ENCODE data around the gene FLYWCH1. TPM values are rescaled to one million over a fixed set of nuclear protein-coding genes. Genes with fewer than 3 reads are reported as not detected.

FLYWCH1 gene
- total RNA-seq, 4 donors from 2014 or later = 31.3 to 49.8 (median 41.5) TPM

DNA sequence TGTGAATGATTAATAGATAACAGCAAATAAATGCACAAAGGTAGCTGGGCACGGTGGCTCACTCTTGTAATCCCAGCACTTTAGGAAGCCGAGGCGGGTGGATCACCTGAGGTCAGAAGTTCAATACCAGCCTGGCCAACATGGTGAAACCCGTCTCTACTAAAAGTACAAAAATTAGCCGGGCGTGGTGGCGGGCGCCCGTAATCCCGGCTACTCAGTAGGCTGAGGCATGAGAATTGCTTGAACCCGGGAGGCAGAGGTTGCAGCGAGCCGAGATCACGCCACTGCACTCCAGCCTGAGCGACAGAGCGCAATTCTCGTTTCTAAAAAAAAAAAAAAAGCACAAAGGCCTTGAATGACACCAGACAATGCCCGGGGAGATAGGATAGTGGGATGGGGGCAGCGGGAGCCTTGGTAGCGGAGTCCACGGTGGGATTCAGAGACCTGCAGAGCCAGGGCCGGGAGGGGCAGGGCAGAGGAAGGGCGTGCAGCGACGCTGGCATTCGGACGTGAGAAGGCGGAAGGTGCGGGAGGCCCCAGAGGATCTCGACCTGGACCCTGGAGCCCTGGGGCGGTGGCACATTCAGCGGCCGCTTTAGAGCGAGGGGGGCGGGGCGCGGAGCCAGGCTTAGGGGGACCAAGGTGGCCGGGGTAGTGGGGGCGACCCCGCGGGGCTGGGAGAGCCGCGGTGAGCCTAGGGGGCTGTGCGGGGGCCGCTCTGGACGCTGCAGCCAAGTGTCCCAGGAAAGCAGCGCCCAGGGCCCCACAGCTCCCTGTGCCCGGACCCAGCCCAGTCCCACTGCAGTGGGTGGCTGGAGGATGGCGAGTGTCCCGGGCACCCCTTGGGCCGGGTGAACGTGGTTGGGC lies 29.7 kb upstream of the FLYWCH1 start:
- H3K4me1 ChIP-seq = peaks cover 7% of the 10 kb centered on the region in 2 donors

DNA sequence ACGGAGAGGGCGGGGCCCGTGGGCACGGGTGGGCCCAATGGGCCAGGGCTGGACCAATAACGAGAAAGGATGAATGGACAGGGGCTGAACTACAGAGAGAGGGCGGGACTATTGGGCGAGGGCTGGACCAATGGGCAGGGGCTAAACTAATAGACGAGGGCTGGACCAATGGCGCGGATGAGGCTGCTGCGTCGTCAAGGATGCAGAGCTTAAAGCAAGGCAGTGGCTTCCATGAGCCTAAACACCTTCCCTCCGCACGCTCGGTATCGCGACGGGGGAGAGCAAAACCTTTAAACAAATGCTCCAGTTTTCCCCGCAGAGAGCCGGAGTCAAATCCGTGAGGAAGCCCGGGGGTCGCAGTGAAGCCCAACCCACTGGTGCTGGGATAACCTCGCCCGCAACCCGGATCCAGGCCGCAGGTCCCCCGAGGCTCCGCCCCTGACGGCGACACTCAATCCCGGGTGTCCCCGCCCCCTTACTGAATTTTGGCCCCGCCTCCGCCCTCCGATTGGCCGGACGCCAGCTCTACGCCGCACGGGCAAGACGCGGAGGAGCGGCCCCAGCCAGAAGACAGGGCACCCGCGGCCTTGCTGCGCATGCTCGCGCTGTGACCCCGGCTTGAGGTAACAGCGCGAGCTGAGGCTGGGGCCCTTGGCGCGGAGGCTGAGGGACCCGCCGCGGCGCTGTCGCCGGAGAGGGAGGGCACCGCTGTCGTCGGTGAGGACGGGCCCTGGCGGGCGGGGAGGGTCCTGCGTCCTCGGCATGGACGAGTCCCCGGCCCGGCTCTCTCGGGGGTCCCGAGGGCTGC lies 28.9 kb upstream of the FLYWCH1 start, which contains the start of gene FLYWCH2:
FLYWCH2 (plus strand) TSS at position 566 of the 808 bp plus-strand sequence. CDS start 13,235 bp downstream, outside the sequence.
- H3K36me3 ChIP-seq = no peaks in the 10 kb centered on the region
- peak within 1 kb of the TSS; percentile 86 to 95 (median 87) for H3K27ac ChIP-seq
- peak within 1 kb of the TSS; percentile 8 to 97 (median 79) for H3K4me3 ChIP-seq (replicated peaks in 1 of 3)
- no peaks in the 10 kb centered on the region for H3K9me3 ChIP-seq
- DNase-seq = peak; percentile 98 to 99
- TF ChIP-seq, protein P1, sequence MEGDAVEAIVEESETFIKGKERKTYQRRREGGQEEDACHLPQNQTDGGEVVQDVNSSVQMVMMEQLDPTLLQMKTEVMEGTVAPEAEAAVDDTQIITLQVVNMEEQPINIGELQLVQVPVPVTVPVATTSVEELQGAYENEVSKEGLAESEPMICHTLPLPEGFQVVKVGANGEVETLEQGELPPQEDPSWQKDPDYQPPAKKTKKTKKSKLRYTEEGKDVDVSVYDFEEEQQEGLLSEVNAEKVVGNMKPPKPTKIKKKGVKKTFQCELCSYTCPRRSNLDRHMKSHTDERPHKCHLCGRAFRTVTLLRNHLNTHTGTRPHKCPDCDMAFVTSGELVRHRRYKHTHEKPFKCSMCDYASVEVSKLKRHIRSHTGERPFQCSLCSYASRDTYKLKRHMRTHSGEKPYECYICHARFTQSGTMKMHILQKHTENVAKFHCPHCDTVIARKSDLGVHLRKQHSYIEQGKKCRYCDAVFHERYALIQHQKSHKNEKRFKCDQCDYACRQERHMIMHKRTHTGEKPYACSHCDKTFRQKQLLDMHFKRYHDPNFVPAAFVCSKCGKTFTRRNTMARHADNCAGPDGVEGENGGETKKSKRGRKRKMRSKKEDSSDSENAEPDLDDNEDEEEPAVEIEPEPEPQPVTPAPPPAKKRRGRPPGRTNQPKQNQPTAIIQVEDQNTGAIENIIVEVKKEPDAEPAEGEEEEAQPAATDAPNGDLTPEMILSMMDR (IDR thresholded peaks at IDR 0.05) = peak in 3 of 6 experiments; percentile 10 to 24 (median 14)
- TF ChIP-seq POLR2A (IDR thresholded peaks at IDR 0.05) = peak in 1 of 2 donors; percentile 89
- intact Hi-C loops (cut with DNase I) = no loop called here
- WGBS, 2 donors = 0 to 1% methylated on average over 27 to 52 of the region's 73 CpGs
- no peaks in the 10 kb centered on the region for H3K27me3 ChIP-seq
- H3K4me1 ChIP-seq = peaks cover 7% of the 10 kb centered on the region in 2 donors

More for the DNA sequence above, 29.7 kb upstream of the FLYWCH1 start:
- no peaks in the 10 kb centered on the region for H3K36me3 ChIP-seq
- H3K4me3 ChIP-seq (replicated peaks in 1 of 3) = peak overlapping the region; percentile 8 to 97 (median 38)
- intact Hi-C loops (cut with DNase I) = no loop called here
- H3K27me3 ChIP-seq = no peaks in the 10 kb centered on the region
- TF ChIP-seq, protein P1 (IDR thresholded peaks at IDR 0.05) = no peak
- no peak for TF ChIP-seq POLR2A (IDR thresholded peaks at IDR 0.05)
- DNase-seq = peak; percentile 33 to 51
- H3K9me3 ChIP-seq = no peaks in the 10 kb centered on the region
- WGBS, 2 donors = 7 to 24% methylated on average over 32 to 44 of the region's 52 CpGs
- peak overlapping the region; percentile 34 to 95 (median 86) for H3K27ac ChIP-seq

DNA sequence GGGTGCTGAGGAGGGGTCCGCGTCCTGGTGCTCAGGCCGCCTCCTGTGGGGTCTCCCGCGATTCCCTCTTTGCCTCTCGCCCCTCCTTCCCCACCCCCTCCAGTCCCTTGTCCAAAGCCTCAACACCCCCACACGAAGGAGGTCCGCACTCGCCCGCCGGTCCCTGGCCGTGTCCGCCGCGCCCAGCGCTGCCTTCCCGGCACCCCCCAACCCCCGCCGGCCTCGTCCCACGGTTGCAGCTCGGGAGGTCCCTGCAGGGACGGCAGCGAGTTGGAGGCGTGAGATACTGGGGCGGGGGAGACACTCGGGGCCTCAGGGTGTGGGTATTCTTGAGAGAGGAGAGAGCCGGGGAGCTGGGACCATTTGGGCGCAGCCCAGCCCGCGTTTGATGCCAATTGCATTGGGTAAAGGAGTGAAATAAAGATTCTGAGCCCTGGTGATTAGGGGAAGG lies 28.2 kb upstream of the FLYWCH1 start:
- no peak for TF ChIP-seq POLR2A (IDR thresholded peaks at IDR 0.05)
- TF ChIP-seq, protein P1 (IDR thresholded peaks at IDR 0.05) = peak in 1 of 6 experiments; percentile 5
- intact Hi-C loops (cut with DNase I) = no loop called here
- peak overlapping the region; percentile 86 to 95 (median 87) for H3K27ac ChIP-seq
- no peaks in the 10 kb centered on the region for H3K27me3 ChIP-seq
- H3K9me3 ChIP-seq = no peaks in the 10 kb centered on the region
- no peaks in the 10 kb centered on the region for H3K36me3 ChIP-seq
- 0 to 2% methylated on average over 10 to 13 of the region's 31 CpGs for WGBS, 2 donors
- peaks cover 7% of the 10 kb centered on the region in 2 donors for H3K4me1 ChIP-seq
- DNase-seq = peak in 1 of 2 donors; percentile 22
- H3K4me3 ChIP-seq (replicated peaks in 1 of 3) = peak overlapping the region; percentile 5 to 97 (median 79)

DNA sequence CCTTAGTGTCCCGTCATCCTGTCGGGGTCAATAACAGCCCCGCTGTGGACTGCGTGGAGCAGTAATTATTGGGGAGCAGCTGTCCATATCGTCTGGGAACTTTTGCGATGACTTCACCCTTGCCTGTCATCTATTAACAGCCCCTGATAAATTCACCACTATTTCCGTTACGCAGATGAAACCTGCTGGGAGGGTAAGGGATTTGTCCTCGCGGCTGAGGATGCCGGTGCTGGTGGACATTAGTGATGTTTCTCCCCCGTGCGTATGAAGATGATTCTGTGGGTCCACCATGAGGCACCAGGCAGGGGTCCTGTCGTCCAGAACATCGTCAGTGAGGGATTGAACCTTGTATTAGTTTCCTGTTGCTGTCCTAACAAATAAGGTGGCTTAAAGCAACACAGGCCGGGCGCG lies 27.7 kb upstream of the FLYWCH1 start:
- no peak for DNase-seq
- 70 to 74% methylated on average over 16 to 18 of the region's 18 CpGs for WGBS, 2 donors
- peaks cover 7% of the 10 kb centered on the region in 2 donors for H3K4me1 ChIP-seq
- H3K4me3 ChIP-seq (replicated peaks in 1 of 3) = peak overlapping the region in 2 of 3 donors; percentile 79 to 97
- TF ChIP-seq POLR2A (IDR thresholded peaks at IDR 0.05) = no peak
- TF ChIP-seq, protein P1 (IDR thresholded peaks at IDR 0.05) = no peak
- intact Hi-C loops (cut with DNase I) = no loop called here
- H3K9me3 ChIP-seq = no peaks in the 10 kb centered on the region
- peak overlapping the region in 2 of 3 donors; percentile 87 to 95 for H3K27ac ChIP-seq
- no peaks in the 10 kb centered on the region for H3K27me3 ChIP-seq
- no peaks in the 10 kb centered on the region for H3K36me3 ChIP-seq
